ENCODE measurements around the gene KRT81. TPM values are rescaled to one million over a fixed set of nuclear protein-coding genes. Genes with fewer than 3 reads are reported as not detected.
A peak's percentile ranks its signal among the peaks of the same experiment; 100 is the strongest.
"Not testable (repeated sequence)": the region's sequence is repeated elsewhere in the genome, so short reads cannot be mapped to it uniquely, and the experiment has no call there.

The KRT81 gene
- total and polyA plus RNA-seq, 2 experiments from 2014 or later: 0.11 to 0.34 TPM

DNA sequence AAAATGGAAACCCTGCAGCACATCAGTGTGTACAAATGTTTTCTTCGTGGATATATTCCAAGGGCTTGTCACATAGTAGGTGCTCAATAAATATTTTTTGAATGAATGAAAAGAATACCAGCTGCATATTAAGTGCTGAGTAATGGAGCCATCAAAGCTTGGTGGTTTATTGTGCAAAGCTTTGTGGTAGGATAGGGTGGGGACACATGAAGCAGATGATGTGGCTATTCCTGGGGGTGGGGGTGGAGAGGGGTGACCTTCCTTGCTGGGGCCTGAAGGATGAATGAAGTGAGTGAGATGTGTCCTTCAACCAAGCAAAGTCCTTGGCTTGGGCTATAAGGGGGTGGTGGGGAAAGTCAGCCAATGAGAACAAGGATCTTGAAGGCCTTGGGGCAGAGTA is 4.3 kb upstream of the KRT81 start:
- peaks cover 27% of the 10 kb centered on the region for H3K27me3 ChIP-seq (replicated peaks; ENCODE audit: insufficient read depth)
- 18 to 45% methylated on average over 1 of the region's 1 CpG for WGBS, 2 experiments (ENCODE audit: low coverage in 1 of 2, low lambda C conversion rate in 2 of 2, missing lambda C conversion rate in 2 of 2)
- H3K36me3 ChIP-seq (ENCODE audit: low read depth): no peaks in the 10 kb centered on the region
- no peaks in the 10 kb centered on the region for H3K79me2 ChIP-seq (ENCODE audit: insufficient read depth)
- no peak overlapping the region for H3K4me2 ChIP-seq (ENCODE audit: unreplicated experiment)
- no peaks in the 10 kb centered on the region for H3K9me2 ChIP-seq (ENCODE audit: insufficient read depth)
- no peak overlapping the region for H2AFZ ChIP-seq
- TF ChIP-seq EZH2phosphoT487 (IDR thresholded peaks at IDR 0.05; ENCODE audit: insufficient read depth, low read depth): no peak
- no peak for TF ChIP-seq EZH2 (IDR thresholded peaks at IDR 0.05; ENCODE audit: insufficient read depth, poor library complexity, severe bottlenecking)
- no peaks in the 10 kb centered on the region for H3K9me3 ChIP-seq (ENCODE audit: low read depth)
- no peak overlapping the region for H3K9ac ChIP-seq
- no peak overlapping the region for H3K4me3 ChIP-seq
- no peak overlapping the region for H3K27ac ChIP-seq
- H3K4me1 ChIP-seq (ENCODE audit: insufficient read depth): 0 out of 2 replicates have a peak, but pooled peaks cover 5% of the 10 kb centered on the region
- H3F3A ChIP-seq (ENCODE audit: insufficient read depth): no peaks in the 10 kb centered on the region
- in situ Hi-C loops (cut with MboI): no loop called here
- peak; percentile 45 for DNase-seq
- H4K20me1 ChIP-seq (ENCODE audit: insufficient read depth): no peaks in the 10 kb centered on the region

DNA sequence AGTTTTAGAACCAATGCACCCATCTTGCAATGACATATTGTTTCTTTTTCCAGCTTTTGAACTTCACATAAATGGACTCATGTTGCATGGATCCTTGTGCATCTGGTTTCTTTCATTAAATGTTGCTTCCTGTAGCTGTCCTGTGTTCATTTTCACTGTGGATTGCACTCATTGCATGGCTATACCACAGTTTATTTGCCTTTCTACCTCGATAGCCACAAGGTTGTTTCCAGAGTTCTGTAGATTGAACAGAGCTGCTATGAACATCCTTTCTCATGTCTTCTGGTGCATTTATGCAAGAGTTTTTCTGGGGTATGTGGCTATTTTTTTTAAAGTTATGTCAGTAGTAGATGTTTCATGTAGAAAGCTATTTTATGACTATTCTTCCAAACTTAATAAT is 3.5 kb upstream of the KRT81 start:
- Histone ChIP-seq H3K27ac (no peak overlapping the region), H3K4me2 (ENCODE audit: unreplicated experiment) (no peak overlapping the region), H4K20me1 (ENCODE audit: insufficient read depth) (no peaks in the 10 kb centered on the region), H3K4me3 (no peak overlapping the region), H3F3A (ENCODE audit: insufficient read depth) (no peaks in the 10 kb centered on the region), H2AFZ (no peak overlapping the region), H3K9ac (no peak overlapping the region), H3K9me2 (ENCODE audit: insufficient read depth) (no peaks in the 10 kb centered on the region), H3K27me3 (replicated peaks; ENCODE audit: insufficient read depth) (peaks cover 26% of the 10 kb centered on the region), H3K36me3 (ENCODE audit: low read depth) (no peaks in the 10 kb centered on the region), H3K79me2 (ENCODE audit: insufficient read depth) (no peaks in the 10 kb centered on the region), H3K9me3 (ENCODE audit: low read depth) (no peaks in the 10 kb centered on the region), H3K4me1 (ENCODE audit: insufficient read depth) (0 out of 2 replicates have a peak, but pooled peaks cover 5% of the 10 kb centered on the region)
- in situ Hi-C loops (cut with MboI): no loop called here
- no peak for DNase-seq
- TF ChIP-seq EZH2phosphoT487 (IDR thresholded peaks at IDR 0.05; ENCODE audit: insufficient read depth, low read depth) (no peak), EZH2 (IDR thresholded peaks at IDR 0.05; ENCODE audit: insufficient read depth, poor library complexity, severe bottlenecking) (no peak)
- WGBS, 2 experiments (ENCODE audit: low coverage in 1 of 2, low lambda C conversion rate in 2 of 2, missing lambda C conversion rate in 2 of 2): 6 to 12% methylated on average over 1 of the region's 1 CpG

DNA sequence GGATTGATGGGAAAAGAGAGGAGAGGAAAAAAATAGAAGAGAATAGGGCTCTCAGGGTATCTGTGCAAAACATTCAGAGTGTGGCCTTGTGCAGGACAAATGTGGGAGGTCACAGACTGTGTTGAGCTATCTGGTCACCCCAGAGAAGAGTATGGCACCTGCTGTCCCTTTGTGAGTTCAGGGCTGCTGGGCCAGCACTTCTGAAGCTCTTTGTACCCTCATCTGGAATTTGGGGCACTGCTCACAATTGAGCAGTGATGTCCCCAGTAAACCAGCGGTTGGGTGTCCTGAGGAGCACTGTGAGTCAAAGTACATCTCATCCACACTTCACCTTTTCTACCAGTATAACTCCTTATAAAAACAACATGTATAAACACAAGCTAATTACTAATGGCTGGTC is 2.6 kb upstream of the KRT81 start:
- no peak overlapping the region for H3K4me3 ChIP-seq
- DNase-seq: no peak
- in situ Hi-C loops (cut with MboI): no loop called here
- no peaks in the 10 kb centered on the region for H3K79me2 ChIP-seq (ENCODE audit: insufficient read depth)
- no peaks in the 10 kb centered on the region for H3K9me2 ChIP-seq (ENCODE audit: insufficient read depth)
- H3K4me2 ChIP-seq (ENCODE audit: unreplicated experiment): no peak overlapping the region
- no peaks in the 10 kb centered on the region for H3F3A ChIP-seq (ENCODE audit: insufficient read depth)
- H3K27me3 ChIP-seq (replicated peaks; ENCODE audit: insufficient read depth): peaks cover 18% of the 10 kb centered on the region; the same call in 1 of the 2 replicates
- 88 to 92% methylated on average over 1 of the region's 1 CpG for WGBS, 2 experiments (ENCODE audit: low coverage in 1 of 2, low lambda C conversion rate in 2 of 2, missing lambda C conversion rate in 2 of 2)
- 0 out of 2 replicates have a peak, but pooled peaks cover 5% of the 10 kb centered on the region for H3K4me1 ChIP-seq (ENCODE audit: insufficient read depth)
- H4K20me1 ChIP-seq (ENCODE audit: insufficient read depth): no peaks in the 10 kb centered on the region
- H3K27ac ChIP-seq: no peak overlapping the region
- no peaks in the 10 kb centered on the region for H3K36me3 ChIP-seq (ENCODE audit: low read depth)
- H3K9me3 ChIP-seq (ENCODE audit: low read depth): no peaks in the 10 kb centered on the region
- H3K9ac ChIP-seq: no peak overlapping the region
- no peak overlapping the region for H2AFZ ChIP-seq
- no peak for TF ChIP-seq EZH2phosphoT487 (IDR thresholded peaks at IDR 0.05; ENCODE audit: insufficient read depth, low read depth)
- TF ChIP-seq EZH2 (IDR thresholded peaks at IDR 0.05; ENCODE audit: insufficient read depth, poor library complexity, severe bottlenecking): no peak

DNA sequence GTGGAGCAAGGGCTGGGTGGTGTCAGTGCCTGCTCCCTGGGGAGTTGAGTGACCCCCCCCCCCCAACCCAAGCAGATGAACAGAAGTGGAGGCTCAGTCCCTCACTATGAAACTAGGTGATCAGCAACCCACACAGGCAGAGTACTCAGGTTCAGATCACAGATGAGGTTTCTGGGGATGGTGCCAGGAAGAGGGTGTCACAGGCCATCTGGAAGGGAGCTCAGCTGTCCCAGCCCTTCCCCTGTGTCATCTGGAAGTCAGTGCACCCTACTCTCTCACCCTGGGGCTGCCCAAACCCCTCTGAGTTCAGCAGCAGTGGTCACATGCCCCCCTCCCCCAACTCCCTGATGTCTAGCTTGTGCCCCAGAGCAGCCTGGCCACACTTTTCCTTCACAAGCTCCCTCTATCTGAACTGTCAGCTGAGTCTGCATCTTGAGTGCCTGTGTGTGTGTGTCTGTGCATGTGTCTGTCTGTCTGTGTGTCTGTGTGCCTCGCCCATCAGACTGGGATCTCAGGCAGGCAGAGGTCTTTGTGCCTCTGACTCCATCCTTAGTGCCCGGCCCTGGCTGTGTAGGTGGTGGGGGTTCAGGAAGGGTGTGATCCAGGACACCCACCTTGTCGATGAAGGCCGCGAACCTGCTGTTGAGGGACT is 725 bp downstream of the KRT81 start:
- H3K9ac ChIP-seq; in situ Hi-C loops (cut with MboI); H3K4me3 ChIP-seq; H3K4me2 ChIP-seq (ENCODE audit: unreplicated experiment); H3K27me3 ChIP-seq (replicated peaks; ENCODE audit: insufficient read depth); H3K4me1 ChIP-seq (ENCODE audit: insufficient read depth); H3K79me2 ChIP-seq (ENCODE audit: insufficient read depth); H3K9me3 ChIP-seq (ENCODE audit: low read depth); H3F3A ChIP-seq (ENCODE audit: insufficient read depth); H3K27ac ChIP-seq; H4K20me1 ChIP-seq (ENCODE audit: insufficient read depth); H2AFZ ChIP-seq; H3K36me3 ChIP-seq (ENCODE audit: low read depth); DNase-seq; H3K9me2 ChIP-seq (ENCODE audit: insufficient read depth): not testable (repeated sequence)
- whole genome bisulfite sequencing, 2 experiments (ENCODE audit: low coverage in 1 of 2, low lambda C conversion rate in 2 of 2, missing lambda C conversion rate in 2 of 2): no CpG with 5 or more reads among the region's 5 CpGs

DNA sequence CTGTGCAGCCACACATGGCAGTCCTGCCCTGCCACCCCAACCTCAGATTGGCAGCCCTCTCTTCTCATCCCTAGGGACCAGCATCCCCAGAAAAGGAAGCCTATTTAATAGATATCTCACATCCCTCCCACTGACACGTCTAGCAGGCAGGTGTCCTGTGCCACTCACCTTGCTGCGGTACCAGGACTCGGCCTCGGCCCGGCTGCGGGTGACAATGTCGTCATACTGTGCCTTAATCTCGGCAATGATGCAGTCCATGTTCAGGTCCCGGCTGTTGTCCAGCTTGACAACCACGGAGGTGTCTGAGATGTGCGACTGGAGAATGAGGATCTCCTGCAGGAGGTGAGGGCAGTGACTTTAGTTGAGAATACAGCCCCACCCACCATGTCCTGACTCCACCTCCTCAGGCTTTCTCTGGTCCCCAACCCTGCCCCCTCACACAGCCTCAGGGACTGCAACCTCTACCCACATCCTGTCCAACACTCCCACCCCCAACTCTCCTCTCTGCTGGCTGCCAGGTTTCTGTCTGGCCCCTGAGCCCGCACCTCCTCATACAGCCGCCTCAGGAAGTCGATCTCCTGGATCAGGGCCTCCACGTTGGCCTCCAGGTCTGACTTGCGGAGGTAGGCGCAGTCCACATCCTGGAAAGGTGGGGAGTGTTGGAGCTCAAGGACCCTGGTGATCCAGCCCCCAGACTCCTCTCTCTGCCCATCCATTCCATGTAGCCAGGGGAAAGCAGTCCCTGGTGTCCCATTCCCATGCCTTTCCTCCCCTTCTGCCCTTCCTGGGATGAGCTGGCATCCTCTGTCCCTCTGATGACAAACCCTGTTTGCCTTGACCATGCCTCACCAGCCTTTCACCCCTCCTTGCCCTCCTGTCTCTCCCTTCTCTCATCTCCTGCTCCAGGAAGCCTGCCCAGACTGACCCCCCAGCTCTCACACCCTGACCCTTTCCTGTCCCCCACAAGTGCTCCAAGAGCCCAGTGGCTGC is 3.2 kb downstream of the KRT81 start:
- H3K27me3 ChIP-seq (replicated peaks; ENCODE audit: insufficient read depth); H3K36me3 ChIP-seq (ENCODE audit: low read depth); H3K9ac ChIP-seq; H3K9me2 ChIP-seq (ENCODE audit: insufficient read depth); DNase-seq; H4K20me1 ChIP-seq (ENCODE audit: insufficient read depth); H3K27ac ChIP-seq; H3K4me2 ChIP-seq (ENCODE audit: unreplicated experiment); H3K4me3 ChIP-seq; H3K9me3 ChIP-seq (ENCODE audit: low read depth); H2AFZ ChIP-seq; H3K79me2 ChIP-seq (ENCODE audit: insufficient read depth); in situ Hi-C loops (cut with MboI): not testable (repeated sequence)
- WGBS, 2 experiments (ENCODE audit: low coverage in 1 of 2, low lambda C conversion rate in 2 of 2, missing lambda C conversion rate in 2 of 2): 96 to 98% methylated on average over 15 to 16 of the region's 17 CpGs
- H3F3A ChIP-seq (ENCODE audit: insufficient read depth): peaks cover 12% of the 10 kb centered on the region
- H3K4me1 ChIP-seq (ENCODE audit: insufficient read depth): peaks cover 16% of the 10 kb centered on the region

DNA sequence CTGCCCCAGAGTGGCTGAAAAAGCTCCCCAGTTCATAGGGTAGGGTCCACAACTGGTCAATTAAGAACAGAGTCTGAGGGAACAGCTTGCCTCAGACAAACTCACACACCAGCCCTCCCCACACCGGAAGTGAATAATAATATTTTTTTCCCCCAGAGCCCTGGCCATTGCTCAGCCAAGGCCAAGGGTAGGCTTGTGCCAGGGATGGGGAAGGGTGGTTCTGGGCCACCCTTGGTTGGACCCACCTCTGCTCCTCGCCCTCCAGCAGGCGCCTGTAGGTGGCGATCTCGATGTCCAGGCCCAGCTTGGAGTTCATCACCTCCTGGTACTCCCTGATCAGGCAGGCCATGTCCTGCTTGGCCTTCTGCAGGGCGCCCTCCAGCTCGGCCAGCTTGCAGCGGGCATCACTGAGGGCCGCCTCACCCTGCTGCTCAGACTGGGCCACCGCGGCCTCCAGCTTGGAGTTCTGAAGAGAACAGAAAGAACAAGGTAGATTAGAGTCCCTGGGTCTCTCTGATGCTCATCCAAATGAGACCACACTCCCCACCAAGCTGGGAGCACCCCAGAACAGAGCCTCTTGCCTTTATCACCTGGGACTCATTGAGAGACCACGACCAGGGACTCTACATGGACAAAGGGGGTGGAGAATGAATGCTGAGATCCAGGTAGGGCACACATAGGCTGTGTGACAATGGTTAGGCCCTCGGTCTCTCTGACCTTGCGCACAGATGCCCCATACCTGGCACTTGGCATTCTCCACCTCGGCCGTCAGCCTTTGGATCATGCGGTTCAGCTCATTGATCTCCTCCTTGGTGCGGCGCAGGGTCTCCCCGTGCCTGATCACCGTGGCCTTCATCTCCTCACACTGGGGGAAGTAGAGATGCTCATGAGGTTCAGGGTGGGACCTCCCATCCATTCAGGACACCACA is 4.2 kb downstream of the KRT81 start:
- H3K9me3 ChIP-seq (ENCODE audit: low read depth); in situ Hi-C loops (cut with MboI); H2AFZ ChIP-seq; H3K27me3 ChIP-seq (replicated peaks; ENCODE audit: insufficient read depth); H3K4me3 ChIP-seq; H4K20me1 ChIP-seq (ENCODE audit: insufficient read depth); H3K9ac ChIP-seq; H3K79me2 ChIP-seq (ENCODE audit: insufficient read depth); H3K4me2 ChIP-seq (ENCODE audit: unreplicated experiment); H3K27ac ChIP-seq; H3K36me3 ChIP-seq (ENCODE audit: low read depth); H3K9me2 ChIP-seq (ENCODE audit: insufficient read depth); DNase-seq: not testable (repeated sequence)
- peaks cover 16% of the 10 kb centered on the region for H3K4me1 ChIP-seq (ENCODE audit: insufficient read depth)
- WGBS, 2 experiments (ENCODE audit: low coverage in 1 of 2, low lambda C conversion rate in 2 of 2, missing lambda C conversion rate in 2 of 2): 93% methylated on average over 17 to 18 of the region's 21 CpGs
- H3F3A ChIP-seq (ENCODE audit: insufficient read depth): peaks cover 12% of the 10 kb centered on the region
